HPDE6-E6E7 (cell line): ENCODE data around the gene FUNDC1.

ENCODE experiments used
- DNase-seq: peaks from one replicate; pipeline ENCODE4 v3.0.0; 2011; ENCODE audit warnings: missing footprints; ENCODE audit errors: extremely low spot score

FUNDC1 gene

DNA sequence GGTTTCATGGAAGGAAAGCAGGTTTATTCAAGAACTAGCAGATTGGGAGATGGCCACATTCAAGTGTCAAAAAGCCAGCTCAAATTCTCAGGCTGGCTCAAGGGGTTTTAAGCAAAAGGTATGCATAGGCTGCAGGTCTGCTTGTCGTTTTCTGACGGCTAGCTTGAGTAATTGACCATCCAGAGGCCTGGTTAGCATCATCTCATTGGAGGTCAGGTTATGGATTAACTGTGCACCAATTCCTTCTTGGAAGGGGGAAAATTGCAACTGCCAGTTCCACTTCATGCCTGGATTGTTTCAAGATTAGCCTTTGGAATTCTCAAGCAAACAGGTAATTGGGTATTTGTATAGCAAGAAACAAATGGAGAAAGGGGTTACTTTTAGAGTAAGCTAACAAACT lies 62.1 kb downstream of the FUNDC1 start:
- no peak for DNase-seq

- DNase-seq, result no peak
Measured at GRCh38 chrX:44474410-44474809, 68.2 kb downstream of the FUNDC1 start.
